Large intestine (tissue), 3 donors: ENCODE measurements around the gene NDUFA9. TPM values are rescaled to one million over a fixed set of nuclear protein-coding genes. Genes with fewer than 3 reads are reported as not detected.

Source experiments
- DNase-seq, 2 donors: peaks; one replicate each; pipeline versions ENCODE4 v3.0.0 to v3.0.0-alpha.2; 2013
- H3K27ac ChIP-seq: one replicate; pipeline ENCODE4 v1.5.1; 2013; ENCODE audit warnings: low read length
- H3K27me3 ChIP-seq: 2 replicates; pipeline ENCODE4 v1.6.1; 2013; ENCODE audit warnings: low read length; ENCODE audit not compliant: control insufficient read depth, insufficient read depth
- H3K36me3 ChIP-seq: 2 replicates; pipeline ENCODE4 v1.6.1; 2013; ENCODE audit warnings: low read length; ENCODE audit not compliant: control insufficient read depth, insufficient read depth
- H3K4me1 ChIP-seq: one replicate; pipeline ENCODE4 v1.6.1; 2013; ENCODE audit warnings: low read length; ENCODE audit not compliant: control insufficient read depth, insufficient read depth
- H3K4me3 ChIP-seq: one replicate; pipeline ENCODE4 v1.5.1; 2013; ENCODE audit warnings: low read length
- H3K9me3 ChIP-seq: one replicate; pipeline ENCODE4 v1.6.1; 2013; ENCODE audit warnings: mild to moderate bottlenecking, low read depth, low read length, moderate library complexity; ENCODE audit not compliant: control insufficient read depth
- WGBS: methylation state at CpG from one replicate; pipeline ENCODE4 v1.1.5; 2013; ENCODE audit warnings: low lambda C conversion rate; ENCODE audit not compliant: insufficient coverage; 5-methylcytosine and 5-hydroxymethylcytosine counted together
- polyA plus RNA-seq: library from polyadenylated mRNA; unstranded; fragments of 120-200 nt; gene quantifications from one replicate; pipeline ENCODE4 v1.2.1, GENCODE V29; 2013

Gene NDUFA9
- polyA plus RNA-seq, 1 donor = 70.8 TPM

- Histone ChIP-seq H3K36me3 (peaks cover 27% of the 10 kb centered on the region), H3K4me1 (no peaks in the 10 kb centered on the region), H3K27me3 (no peaks in the 10 kb centered on the region), H3K27ac (no peak overlapping the region), H3K4me3 (no peak overlapping the region), H3K9me3 (no peaks in the 10 kb centered on the region)
- 70% methylated on average over 2 of the region's 2 CpGs for WGBS
- DNase-seq = peak in 1 of 2 donors; percentile 9
Measured at GRCh38 chr12:4679711-4680110, 30.8 kb downstream of the NDUFA9 start.

GRCh38 chr12:4681732-4682131 lies 32.8 kb downstream of the NDUFA9 start:
- Histone ChIP-seq H3K36me3 (peaks cover 42% of the 10 kb centered on the region), H3K4me3 (no peak overlapping the region), H3K9me3 (no peaks in the 10 kb centered on the region), H3K27me3 (no peaks in the 10 kb centered on the region), H3K4me1 (no peaks in the 10 kb centered on the region), H3K27ac (no peak overlapping the region)
- DNase-seq = no peak
- WGBS = 100% methylated on average over 2 of the region's 3 CpGs

GRCh38 chr12:4685317-4685716 lies 36.4 kb downstream of the NDUFA9 start:
- Histone ChIP-seq H3K9me3 (peaks cover 7% of the 10 kb centered on the region), H3K4me1 (no peaks in the 10 kb centered on the region), H3K4me3 (no peak overlapping the region), H3K36me3 (peaks cover 63% of the 10 kb centered on the region), H3K27me3 (no peaks in the 10 kb centered on the region), H3K27ac (no peak overlapping the region)
- 72% methylated on average over 3 of the region's 8 CpGs for WGBS
- DNase-seq = no peak

GRCh38 chr12:4690760-4691159 lies 41.8 kb downstream of the NDUFA9 start:
- Histone ChIP-seq H3K4me3 (no peak overlapping the region), H3K36me3 (peaks cover 26% of the 10 kb centered on the region), H3K9me3 (peaks cover 7% of the 10 kb centered on the region), H3K4me1 (no peaks in the 10 kb centered on the region), H3K27ac (no peak overlapping the region), H3K27me3 (no peaks in the 10 kb centered on the region)
- DNase-seq = no peak
- 100% methylated on average over 2 of the region's 5 CpGs for WGBS

Other genes with a start within 250 kb of the NDUFA9 start
- gene FGF6, start 203.3 kb upstream of the NDUFA9 start, polyA plus RNA-seq = 0.07 TPM
- 16.0 TPM for gene RAD51AP1, start 110.2 kb upstream of the NDUFA9 start, polyA plus RNA-seq
- gene DYRK4, start 86.9 kb upstream of the NDUFA9 start, polyA plus RNA-seq = 59.6 TPM
- gene AKAP3, start 63 bp upstream of the NDUFA9 start, polyA plus RNA-seq = 2.4 TPM
- gene GALNT8, start 71.3 kb downstream of the NDUFA9 start, polyA plus RNA-seq = 19.5 TPM